ENCODE measurements around the gene ZNF740. TPM values are rescaled to one million over a fixed set of nuclear protein-coding genes. Genes with fewer than 3 reads are reported as not detected.

ZNF740 gene
- total and polyA plus RNA-seq, 2 of the 8 experiments (the other 6 are each of a cell fraction or from before 2014, with no cell fraction given), result 8.2 to 40.0 TPM

- Histone ChIP-seq H3K4me2 (ENCODE audit: insufficient read depth in 1 of 2, low read depth in 2 of 2, low read length in 2 of 2) (peak overlapping the region; percentile 53 to 92; a peak in 3 of 4 replicates), H2BK12ac (ENCODE audit: low read depth, low read length) (peak overlapping the region; percentile 53; the same call in 1 of the 2 replicates), H3K4me3 (ENCODE audit: extremely low read depth in 1 of 4, insufficient read depth in 2 of 4, low read depth in 3 of 4, low read length in 4 of 4) (peak overlapping the region in 2 of 4 experiments; percentile 9 to 29; a peak in 2 of 8 replicates), H2BK5ac (ENCODE audit: low read depth, low read length) (peak overlapping the region; percentile 22; the same call in 1 of the 2 replicates), H2AFZ (ENCODE audit: low read length) (0 out of 2 replicates have a peak overlapping the region, but pooled peaks have one; percentile 18), H2BK20ac (ENCODE audit: low read length) (peak overlapping the region; percentile 24; the same call in 1 of the 2 replicates), H3K23ac (ENCODE audit: insufficient read length) (no peak overlapping the region), H3K9me3 (ENCODE audit: insufficient read depth in 2 of 2, low read depth in 1 of 2, low read length in 1 of 2) (no peaks in the 10 kb centered on the region), H4K91ac (replicated peaks; ENCODE audit: insufficient read length, low read length) (no peak overlapping the region), H2BK120ac (replicated peaks; ENCODE audit: low read depth, low read length) (no peak overlapping the region), H3K4ac (replicated peaks; ENCODE audit: insufficient read length, low read depth, low read length) (no peak overlapping the region), H2AK5ac (ENCODE audit: low read depth, low read length) (no peak overlapping the region), H2BK15ac (ENCODE audit: low read length) (peak overlapping the region; percentile 89; the same call in 1 of the 2 replicates), H3K79me2 (ENCODE audit: control insufficient read depth in 1 of 2, insufficient read depth in 2 of 2, low read length in 2 of 2) (peaks cover 0 to 5% of the 10 kb centered on the region in 2 experiments; a peak in 1 of 4 replicates), H3K14ac (ENCODE audit: insufficient read length) (no peak overlapping the region), H4K20me1 (replicated peaks in 1 of 2; ENCODE audit: control insufficient read depth in 1 of 2, insufficient read depth in 2 of 2, low read length in 2 of 2) (no peaks in the 10 kb centered on the region), H3K79me1 (ENCODE audit: low read depth, low read length) (no peaks in the 10 kb centered on the region), H3K18ac (ENCODE audit: extremely low read depth, low read length) (peak overlapping the region; percentile 33), H3K56ac (replicated peaks; ENCODE audit: insufficient read length, low read depth, low read length) (no peak overlapping the region), H4K8ac (ENCODE audit: extremely low read depth, insufficient read depth, low read length) (no peak overlapping the region), H3K23me2 (ENCODE audit: low read depth, low read length) (peaks cover 11% of the 10 kb centered on the region; the same call in 1 of the 2 replicates), H3K27me3 (replicated peaks in 1 of 4; ENCODE audit: control insufficient read depth in 3 of 4, extremely low read depth in 1 of 4, insufficient read depth in 3 of 4, low read length in 3 of 4) (no peaks in the 10 kb centered on the region), H3K9ac (replicated peaks in 1 of 4; ENCODE audit: extremely low read depth in 1 of 4, low read depth in 3 of 4, low read length in 3 of 4) (no peak overlapping the region; a peak in 2 of 7 replicates), H3K4me1 (replicated peaks in 1 of 4; ENCODE audit: control insufficient read depth in 3 of 4, insufficient read depth in 4 of 4, low read length in 3 of 4) (peaks cover 31 to 50% (median 38%) of the 10 kb centered on the region in 4 experiments), H3K27ac (ENCODE audit: low read depth, low read length) (peak overlapping the region; percentile 11; the same call in 1 of the 2 replicates), H3K36me3 (ENCODE audit: control insufficient read depth in 2 of 4, insufficient read depth in 4 of 4, low read length in 3 of 4) (no peaks in the 10 kb centered on the region), H4K5ac (ENCODE audit: insufficient read length, low read depth, low read length) (peak overlapping the region; percentile 12)
- FAIRE-seq, result no peak
- WGBS, 2 experiments (ENCODE audit: extremely low coverage in 1 of 2, insufficient coverage in 1 of 2, insufficient read length in 1 of 2, insufficient replicate concordance in 2 of 2, low coverage in 1 of 2, low lambda C conversion rate in 2 of 2, missing lambda C conversion rate in 1 of 2), result 42% methylated on average over 8 of the region's 9 CpGs; no CpG with 5 or more reads in 1 of the 2 experiments
- DNase-seq (ENCODE audit: low read depth in 1 of 2, low spot score in 2 of 2), result peak in 1 of 2 experiments; percentile 56
- ChIA-PET POLR2A (ENCODE audit: partially characterized antibody) (interaction anchor here (0.8 to 1.8 kb wide), 5 partner anchors 11 to 143 kb away, joined by 3 to 8 read pairs (median 5); partner anchors contain the start of gene ESPL1), CTCF (ENCODE audit: partially characterized antibody) (interaction anchor here (0.6 to 23.5 kb wide), 9 partner anchors 9 to 977 kb away, joined by 3 to 535 read pairs (median 4); partner anchors contain the start of genes ESPL1 and ITGB7)
- TF ChIP-seq ASH2L (IDR thresholded peaks at IDR 0.05; ENCODE audit: low read length) (no peak), SUZ12 (IDR thresholded peaks at IDR 0.05; ENCODE audit: low read length) (no peak), POLR2AphosphoS5 (IDR thresholded peaks at IDR 0.05; ENCODE audit: low read depth, low read length) (no peak), RBBP5 (IDR thresholded peaks at IDR 0.05; ENCODE audit: borderline replicate concordance, low read depth, low read length) (no peak), GTF2F1 (IDR thresholded peaks at IDR 0.05; ENCODE audit: borderline replicate concordance, low read depth, low read length) (no peak), EP300 (IDR thresholded peaks at IDR 0.05; ENCODE audit: borderline replicate concordance in 1 of 2, low read depth in 2 of 2, low read length in 2 of 2) (no peak), EGR1 (IDR thresholded peaks at IDR 0.05; ENCODE audit: borderline replicate concordance, low read depth, low read length) (no peak), TEAD4 (IDR thresholded peaks at IDR 0.05; ENCODE audit: low read depth, low read length) (no peak), USF2 (IDR thresholded peaks at IDR 0.05; ENCODE audit: low read length) (no peak), SIX5 (IDR thresholded peaks at IDR 0.05; ENCODE audit: low read depth, low read length) (no peak), SP2 (IDR thresholded peaks at IDR 0.05; ENCODE audit: low read length) (no peak)
Observed at GRCh38 chr12:53235742-53236442, 55.4 kb downstream of the ZNF740 start.
